Natural killer cell (primary cell): ENCODE measurements around the gene MEF2B. TPM values are rescaled to one million over a fixed set of nuclear protein-coding genes. Genes with fewer than 3 reads are reported as not detected.
A peak's percentile ranks its signal among the peaks of the same experiment; 100 is the strongest.
"Not testable (repeated sequence)": the region's sequence is repeated elsewhere in the genome, so short reads cannot be mapped to it uniquely, and the experiment has no call there.

ENCODE experiments used
- ATAC-seq, 3 donors: fragments of 150-1000 bp in 2 of 3; fragments of 200-7000 bp in 1 of 3; cut with Tn5 transposase; 1 replicate in 1 of 3; 2 replicates in 2 of 3; pipeline ENCODE4 v1.10.0; 2021; ENCODE audit warnings: mild to moderate bottlenecking in 2 of 3, moderate library complexity in 2 of 3
- DNase-seq, 2 donors: peaks; one replicate each; pipeline versions ENCODE4 v3.0.0 to v3.0.0-alpha.2; 2013 to 2021; ENCODE audit warnings: mixed read lengths in 1 of 2
- H3K27ac ChIP-seq: one replicate; pipeline ENCODE4 v1.5.1; 2013; ENCODE audit warnings: mild to moderate bottlenecking, low read length
- H3K27me3 ChIP-seq: one replicate; pipeline ENCODE4 v1.6.1; 2013; ENCODE audit warnings: low read length; ENCODE audit not compliant: control insufficient read depth, insufficient read depth
- H3K36me3 ChIP-seq: one replicate; pipeline ENCODE4 v1.6.1; 2013; ENCODE audit warnings: low read length; ENCODE audit not compliant: control insufficient read depth, insufficient read depth
- H3K4me1 ChIP-seq: one replicate; pipeline ENCODE4 v1.6.1; 2013; ENCODE audit warnings: low read length; ENCODE audit not compliant: control insufficient read depth, insufficient read depth
- H3K4me3 ChIP-seq: one replicate; pipeline ENCODE4 v1.5.1; 2013; ENCODE audit warnings: low read length
- H3K9me3 ChIP-seq: one replicate; pipeline ENCODE4 v1.6.1; 2013; ENCODE audit warnings: low read length; ENCODE audit not compliant: control insufficient read depth, insufficient read depth
- H3K27ac Mint-ChIP-seq, 2 donors: one replicate each; pipeline ENCODE4 v1.8.0; 2022; ENCODE audit warnings: mild to moderate bottlenecking in 2 of 2, mixed read lengths in 2 of 2, moderate library complexity in 1 of 2
- H3K27me3 Mint-ChIP-seq, 2 donors: one replicate each; pipeline ENCODE4 v1.8.0; 2022; ENCODE audit warnings: low read depth in 2 of 2, mixed read lengths in 2 of 2
- H3K36me3 Mint-ChIP-seq: one replicate; pipeline ENCODE4 v1.8.0; 2022; ENCODE audit warnings: mixed read lengths
- H3K4me1 Mint-ChIP-seq, 2 donors: one replicate each; pipeline ENCODE4 v1.8.0; 2022; ENCODE audit warnings: mixed read lengths in 2 of 2
- H3K4me3 Mint-ChIP-seq: one replicate; pipeline ENCODE4 v1.8.0; 2022; ENCODE audit warnings: mild to moderate bottlenecking, moderate library complexity, mixed read lengths
- H3K9me3 Mint-ChIP-seq, 2 donors: one replicate each; pipeline ENCODE4 v1.8.0; 2022; ENCODE audit warnings: mixed read lengths in 2 of 2
- CTCF ChIP-seq: fragments of 200-600 bp; IDR thresholded peaks from one replicate; pipeline ENCODE4 v1.8.0; 2022; ENCODE audit warnings: antibody characterized with exemption
- WGBS: methylation state at CpG from one replicate; pipeline ENCODE4 v1.1.7; 2013; ENCODE audit warnings: missing lambda C conversion rate; ENCODE audit not compliant: insufficient coverage; 5-methylcytosine and 5-hydroxymethylcytosine counted together
- intact Hi-C: fragments of 100-400 bp; cut with micrococcal nuclease; formaldehyde crosslinking; loops from one replicate; pipeline ENCODE4 v1.14.2; 2022
- total RNA-seq, 4 donors: library from RNA; stranded (reverse); fragments of 120-200 nt in 1 of 4; gene quantifications; one replicate each; pipeline versions ENCODE4 v1.2.3 to v1.2.4, GENCODE V29; 2013 to 2022

The MEF2B gene
- total RNA-seq, 3 donors from 2014 or later (not counting 1 experiment from before 2014, with no cell fraction given), result 4.7 to 7.0 (median 5.6) TPM

GRCh38 chr19:19138109-19138981 is 31.7 kb downstream of the MEF2B start, which contains the start of gene TMEM161A:
TMEM161A (minus strand) TSS chr19:19138478; CDS start chr19:19138428, 50 bp downstream.
- H3K27ac Mint-ChIP-seq, result peak within 1 kb of the TSS; percentile 82 to 99
- Histone ChIP-seq H3K27ac (peak within 1 kb of the TSS; percentile 74), H3K36me3 (no peaks in the 10 kb centered on the region), H3K4me1 (peaks cover 26% of the 10 kb centered on the region), H3K27me3 (no peaks in the 10 kb centered on the region), H3K4me3 (peak within 1 kb of the TSS; percentile 88), H3K9me3 (no peaks in the 10 kb centered on the region)
- ATAC-seq, result peak; percentile 99 to 100 (median 99)
- H3K27me3 Mint-ChIP-seq, result no peaks in the 10 kb centered on the region
- peaks cover 17 to 29% of the 10 kb centered on the region in 2 donors for H3K4me1 Mint-ChIP-seq
- peak within 1 kb of the TSS; percentile 95 for H3K4me3 Mint-ChIP-seq
- 3% methylated on average over 42 of the region's 42 CpGs for WGBS
- TF ChIP-seq CTCF, result no peak
- H3K9me3 Mint-ChIP-seq, result no peaks in the 10 kb centered on the region
- intact Hi-C loops, result loop anchor here (2.0 kb wide), 1 partner anchor 76 kb away; the partner anchor contains the start of gene SLC25A42
- peak; percentile 97 to 98 for DNase-seq
- no peaks in the 10 kb centered on the region for H3K36me3 Mint-ChIP-seq

DNA sequence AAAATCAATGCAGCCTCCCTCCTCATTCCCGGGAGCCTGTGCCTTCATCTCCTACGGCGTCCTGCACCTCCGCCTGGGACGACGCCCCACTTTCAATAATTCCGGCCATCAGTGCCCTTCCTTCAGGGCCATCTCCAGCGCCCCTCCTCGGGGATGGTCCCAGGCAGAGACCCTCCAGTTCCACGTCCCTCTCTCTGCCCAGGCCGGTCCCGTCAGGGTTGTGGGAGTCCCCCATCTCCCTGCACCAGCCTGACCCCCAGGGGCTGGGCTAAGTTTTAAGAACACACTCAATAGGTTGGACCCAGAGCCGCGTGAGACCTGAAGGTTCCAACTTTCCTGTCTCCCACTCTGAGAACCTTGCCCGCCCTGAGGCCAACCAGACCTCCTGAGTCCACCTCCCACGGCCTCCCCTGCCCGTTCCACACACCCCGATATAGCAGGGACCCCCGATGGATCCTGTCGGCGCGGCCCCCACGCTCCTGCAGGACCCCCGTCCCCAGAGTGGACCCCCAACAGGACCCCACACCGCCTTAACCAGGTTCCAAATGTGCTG is 32.4 kb downstream of the MEF2B start:
- peaks cover 26% of the 10 kb centered on the region for H3K4me1 ChIP-seq
- DNase-seq (no peak), ATAC-seq (no peak)
- H3K27me3 Mint-ChIP-seq, result no peaks in the 10 kb centered on the region
- H3K36me3 Mint-ChIP-seq, result no peaks in the 10 kb centered on the region
- 37% methylated on average over 25 of the region's 25 CpGs for WGBS
- no peaks in the 10 kb centered on the region for H3K27me3 ChIP-seq
- no peaks in the 10 kb centered on the region for H3K9me3 ChIP-seq
- H3K4me3 Mint-ChIP-seq, result peak overlapping the region; percentile 95
- TF ChIP-seq CTCF, result no peak
- H3K36me3 ChIP-seq, result no peaks in the 10 kb centered on the region
- H3K27ac ChIP-seq, result peak overlapping the region; percentile 74
- intact Hi-C loops, result loop anchor here (2.0 kb wide), 1 partner anchor 75 kb away; the partner anchor contains the start of gene SLC25A42
- H3K4me3 ChIP-seq, result peak overlapping the region; percentile 88
- H3K9me3 Mint-ChIP-seq, result no peaks in the 10 kb centered on the region
- H3K27ac Mint-ChIP-seq, result peak overlapping the region; percentile 82 to 99
- H3K4me1 Mint-ChIP-seq, result peaks cover 17 to 29% of the 10 kb centered on the region in 2 donors

DNA sequence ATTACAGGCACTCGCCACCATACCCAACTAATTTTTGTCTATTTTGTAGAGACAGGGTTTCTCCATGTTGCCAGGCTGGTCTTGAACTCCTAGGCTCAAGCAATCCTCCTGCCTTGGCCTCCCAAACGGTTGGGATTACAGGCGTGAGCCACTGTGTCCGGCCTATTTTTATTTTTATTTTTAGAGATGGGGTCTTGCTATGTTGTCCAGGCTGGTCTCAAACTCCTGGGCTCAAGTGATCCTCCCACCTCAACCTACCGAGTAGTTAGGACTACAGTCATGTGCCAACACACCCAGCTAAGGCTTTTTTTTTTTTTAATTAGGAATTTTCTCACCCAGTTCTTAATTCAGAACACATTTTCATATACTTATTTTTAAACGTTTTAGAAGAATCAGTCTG is 34.4 kb downstream of the MEF2B start:
- H3K4me1 ChIP-seq, result peaks cover 26% of the 10 kb centered on the region
- WGBS, result 89% methylated on average over 4 of the region's 6 CpGs
- H3K9me3 ChIP-seq, H3K4me3 ChIP-seq, intact Hi-C loops, H3K9me3 Mint-ChIP-seq, H3K36me3 Mint-ChIP-seq, DNase-seq, H3K4me3 Mint-ChIP-seq, H3K27ac Mint-ChIP-seq, H3K27me3 Mint-ChIP-seq, H3K27me3 ChIP-seq, H3K27ac ChIP-seq, ATAC-seq, H3K36me3 ChIP-seq: not testable (repeated sequence)
- H3K4me1 Mint-ChIP-seq, result peaks cover 17 to 29% of the 10 kb centered on the region in 2 donors

DNA sequence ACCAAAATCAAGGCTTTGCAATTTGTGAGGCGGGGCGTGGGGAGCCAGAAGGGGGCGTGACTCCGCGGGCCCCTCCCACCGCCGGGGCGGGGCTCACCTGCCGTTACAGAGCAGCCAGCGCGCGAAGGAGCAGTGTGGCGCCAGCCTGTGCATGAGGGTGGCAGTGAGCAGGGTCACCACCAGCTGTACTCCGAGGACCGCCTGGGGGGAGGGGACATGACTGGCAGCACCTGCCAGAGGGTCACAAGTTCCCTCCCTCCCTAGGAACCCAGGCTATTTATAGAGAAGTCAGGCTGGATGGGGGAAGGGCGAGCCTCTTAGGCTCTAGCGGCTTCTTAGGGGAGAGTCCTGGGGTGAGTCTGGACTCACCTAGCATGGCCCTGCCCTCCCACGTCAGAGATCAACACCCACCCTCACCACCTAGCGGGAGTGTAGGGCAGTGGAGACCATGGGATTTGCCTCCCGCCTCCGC is 35.3 kb downstream of the MEF2B start:
- intact Hi-C loops, result no loop called here
- Mint-ChIP-seq H3K4me1 (peaks cover 17 to 29% of the 10 kb centered on the region in 2 donors), H3K9me3 (no peaks in the 10 kb centered on the region), H3K4me3 (no peak overlapping the region), H3K27ac (no peak overlapping the region), H3K36me3 (no peaks in the 10 kb centered on the region), H3K27me3 (no peaks in the 10 kb centered on the region)
- Histone ChIP-seq H3K27ac (no peak overlapping the region), H3K36me3 (no peaks in the 10 kb centered on the region), H3K9me3 (no peaks in the 10 kb centered on the region), H3K4me3 (no peak overlapping the region), H3K27me3 (no peaks in the 10 kb centered on the region), H3K4me1 (peaks cover 24% of the 10 kb centered on the region)
- TF ChIP-seq CTCF, result no peak
- WGBS, result 29% methylated on average over 19 of the region's 21 CpGs
- ATAC-seq (no peak), DNase-seq (peak in 1 of 2 donors; percentile 54)
